K562 (cell line): ENCODE results near the gene DRAXIN. TPM values are rescaled to one million over a fixed set of nuclear protein-coding genes. Genes with fewer than 3 reads are reported as not detected.

Experiments used
- ATAC-seq: fragments of 200-7000 bp; cut with Tn5 transposase; 3 replicates; pipeline ENCODE4 v1.9.1; 2020; ENCODE audit warnings: moderate library complexity
- BruUV-seq: library from RNA; stranded (reverse); fragments of 400-500 nt; replicated peaks from 2 replicates; lab custom pipeline; 2021; lab: Mats Ljungman, UMichigan
- CTCF ChIA-PET: fragments of 300-600 bp; formaldehyde crosslinking; extraction: SDS; loops from one replicate; lab custom pipeline; 2021; ENCODE audit warnings: low intra/inter-chr PET ratio; lab: Yijun Ruan, JAX
- POLR2A ChIA-PET: fragments of 300-600, 350-650 bp; sonication (Branson Sonifier 250); formaldehyde crosslinking; extraction: SDS; loops from one replicate; lab custom pipeline; 2021; ENCODE audit warnings: antibody characterized with exemption, inconsistent platforms; lab: Yijun Ruan, JAX
- DNase-seq, 4 experiments: peaks; one replicate each; pipeline versions ENCODE4 v3.0.0 to v3.0.0-alpha.2; 2011 to 2018; ENCODE audit warnings: low spot score in 3 of 4, mixed read lengths in 3 of 4; ENCODE audit errors: extremely low read depth in 1 of 4
- FAIRE-seq: peaks from 2 replicates; lab custom pipeline; 2011; peaks lifted over from hg19 to GRCh38; lab: Jason Lieb, UNC
- H2AFZ ChIP-seq: 2 replicates; pipeline ENCODE4 v1.6.0; 2011; ENCODE audit warnings: low read depth, low read length, control low read depth, inconsistent platforms
- H3K27ac ChIP-seq: fragments of 200-600 bp; 3 replicates; pipeline ENCODE4 v1.8.0; 2011; ENCODE audit warnings: low read depth, mild to moderate bottlenecking, control low read depth, inconsistent platforms, low read length, moderate library complexity, mixed read lengths; ENCODE audit errors: extremely low read depth
- H3K27me3 ChIP-seq, 2 experiments: fragments of 300-600 bp in 1 of 2; 2 replicates in 1 of 2; 3 replicates in 1 of 2; pipeline versions ENCODE4 v1.6.0 to v1.8.0; 2011; ENCODE audit warnings: inconsistent platforms in 2 of 2, low read length in 2 of 2, mild to moderate bottlenecking in 1 of 2, mixed read lengths in 1 of 2, moderate library complexity in 1 of 2; ENCODE audit not compliant: control insufficient read depth in 2 of 2, insufficient read depth in 2 of 2
- H3K36me3 ChIP-seq: fragments of 300-600 bp; 3 replicates; pipeline ENCODE4 v1.8.0; 2011; ENCODE audit warnings: mild to moderate bottlenecking, low read length, inconsistent platforms; ENCODE audit not compliant: control insufficient read depth, insufficient read depth
- H3K4me1 ChIP-seq, 2 experiments: fragments of 200-600 bp in 1 of 2; replicated peaks in 1 of 2; 2 replicates in 1 of 2; 3 replicates in 1 of 2; pipeline versions ENCODE4 v1.5.1 to v1.8.0; 2011; ENCODE audit warnings: inconsistent platforms in 2 of 2, low read length in 2 of 2, mild to moderate bottlenecking in 1 of 2, mixed read lengths in 1 of 2, moderate library complexity in 1 of 2; ENCODE audit not compliant: control insufficient read depth in 2 of 2, insufficient read depth in 2 of 2
- H3K4me2 ChIP-seq: 2 replicates; pipeline ENCODE4 v1.6.1; 2011; ENCODE audit warnings: low read length, control low read depth, inconsistent platforms, mixed read lengths; ENCODE audit not compliant: insufficient read depth
- H3K4me3 ChIP-seq: fragments of 200-600 bp; sonication (generic), shearing (Covaris generic); 2 replicates; pipeline ENCODE4 v1.5.1; 2016; ENCODE audit warnings: control low read depth, inconsistent platforms
- H3K79me2 ChIP-seq: fragments of 200-600 bp; 3 replicates; pipeline ENCODE4 v1.8.0; 2011; ENCODE audit warnings: low read length, inconsistent platforms; ENCODE audit not compliant: control insufficient read depth, insufficient read depth
- H3K9ac ChIP-seq, 2 experiments: 2 replicates each; pipeline versions ENCODE4 v1.6.0 to v1.6.1; 2011; ENCODE audit warnings: low read depth in 2 of 2, low read length in 2 of 2, control low read depth in 1 of 2, inconsistent platforms in 1 of 2, mild to moderate bottlenecking in 1 of 2, mixed read lengths in 1 of 2; ENCODE audit not compliant: insufficient read depth in 1 of 2
- H3K9me1 ChIP-seq: one replicate; pipeline ENCODE4 v1.6.0; 2011; ENCODE audit warnings: inconsistent platforms, mild to moderate bottlenecking, low read length, moderate library complexity; ENCODE audit not compliant: control insufficient read depth, insufficient read depth
- H3K9me3 ChIP-seq: replicated peaks from 2 replicates; pipeline ENCODE4 v1.5.1; 2011; ENCODE audit warnings: low read depth, low read length, inconsistent platforms; ENCODE audit not compliant: control insufficient read depth, insufficient read depth
- H4K20me1 ChIP-seq: replicated peaks from 2 replicates; pipeline ENCODE4 v1.6.1; 2011; ENCODE audit warnings: low read length, inconsistent platforms, mixed read lengths; ENCODE audit not compliant: control insufficient read depth, insufficient read depth
- CGGBP1 ChIP-seq: fragments of 250-450 bp; sonication (Bioruptor Pico); IDR thresholded peaks from 2 replicates; pipeline ENCODE4 v1.9.0; 2021; ENCODE audit warnings: mild to moderate bottlenecking
- FOSL1 ChIP-seq: fragments of 200-800 bp; sonication (Bioruptor generic); conservative IDR thresholded peaks from 2 replicates; pipeline ENCODE4 v1.6.1; 2016; ENCODE audit warnings: missing genetic modification characterization, missing compliant biosample characterization
- KDM1A ChIP-seq, 2 experiments: fragments of 450-650 bp; IDR thresholded peaks; 2 replicates each; pipeline ENCODE4 v1.6.1; 2016; ENCODE audit warnings: mild to moderate bottlenecking in 2 of 2
- MAFG ChIP-seq: fragments of 450-650 bp; conservative IDR thresholded peaks from 2 replicates; pipeline ENCODE4 v1.6.1; 2016; ENCODE audit warnings: missing genetic modification characterization, missing compliant biosample characterization
- MAX ChIP-seq: sonication (generic); formaldehyde crosslinking; IDR thresholded peaks from 2 replicates; pipeline ENCODE4 v1.9.0; 2022; ENCODE audit warnings: mild to moderate bottlenecking, missing genetic modification reagents
- MEIS2 ChIP-seq: fragments of 450-650 bp; IDR thresholded peaks from 2 replicates; pipeline ENCODE4 v1.6.1; 2014; ENCODE audit warnings: mild to moderate bottlenecking; ENCODE audit not compliant: partially characterized antibody
- NELFE ChIP-seq: IDR thresholded peaks from 2 replicates; pipeline ENCODE4 v1.6.1; 2011; ENCODE audit warnings: mild to moderate bottlenecking; ENCODE audit not compliant: insufficient read depth, insufficient read length
- NFRKB ChIP-seq: fragments of 450-650 bp; IDR thresholded peaks from 2 replicates; pipeline ENCODE4 v1.6.1; 2016; ENCODE audit warnings: low read depth
- NUFIP1 ChIP-seq: fragments of 450-650 bp; IDR thresholded peaks from 2 replicates; pipeline ENCODE4 v1.6.1; 2018; ENCODE audit not compliant: partially characterized antibody
- PBX2 ChIP-seq, 2 experiments: IDR thresholded peaks in 1 of 2; conservative IDR thresholded peaks in 1 of 2; 2 replicates each; pipeline ENCODE4 v1.6.1; 2016; ENCODE audit warnings: low read depth in 2 of 2, mild to moderate bottlenecking in 1 of 2, missing compliant biosample characterization in 1 of 2, missing genetic modification characterization in 1 of 2, moderate library complexity in 1 of 2
- PKNOX1 ChIP-seq: fragments of 450-650 bp; IDR thresholded peaks from 2 replicates; pipeline ENCODE4 v1.6.1; 2016
- ZBTB43 ChIP-seq: sonication (generic); formaldehyde crosslinking; IDR thresholded peaks from 2 replicates; pipeline ENCODE4 v1.8.0; 2023; ENCODE audit warnings: mild to moderate bottlenecking, missing genetic modification reagents
- ZNF668 ChIP-seq: fragments of 250-450 bp; sonication (Bioruptor Pico); IDR thresholded peaks from 2 replicates; pipeline ENCODE4 v1.8.0; 2022; ENCODE audit warnings: mild to moderate bottlenecking, inconsistent platforms
- WGBS: fragments of 100-300 bp; shearing (Covaris generic); methylation state at CpG from one replicate; pipeline ENCODE4 v1.1.6; 2016; ENCODE audit warnings: low coverage, mixed read lengths; ENCODE audit not compliant: insufficient coverage; ENCODE audit errors: missing lambda C conversion rate; 5-methylcytosine and 5-hydroxymethylcytosine counted together
- in situ Hi-C: fragments of 300-500 bp; cut with MboI; formaldehyde crosslinking; loops from 4 replicates; pipeline ENCODE4 v1.15.0; 2018; ENCODE audit warnings: inconsistent platforms, mixed read lengths
- intact Hi-C: fragments of 100-400 bp; cut with micrococcal nuclease; formaldehyde crosslinking; loops from 2 replicates; pipeline ENCODE4 v1.14.2; 2022
- polyA plus RNA-seq, 8 experiments: library from polyadenylated mRNA; depleted of rRNA in 4 of 8; stranded (reverse) in 5 of 8; unstranded in 3 of 8; fragments of >200 nt; fragmentation: Nextera tagmentation in 2 of 8; fragmentation: Illumina TruSeq in 1 of 8; extraction: Ambion mirVana in 2 of 8; extraction: Trizol in 1 of 8; gene quantifications; 2 replicates each; pipeline versions ENCODE4 v1.2.1 to v1.2.3, GENCODE V29; 2011 to 2014; ENCODE audit warnings: inconsistent platforms in 1 of 8, missing spikeins in 1 of 8
- total RNA-seq, 7 experiments: library from RNA; depleted of rRNA in 6 of 7; stranded (reverse); fragments of >200 nt in 6 of 7; fragmentation: Illumina TruSeq in 2 of 7; extraction: Trizol in 2 of 7; gene quantifications; 2 replicates each; pipeline versions ENCODE4 v1.2.1 to v1.2.3, GENCODE V29; 2011 to 2021; ENCODE audit warnings: low replicate concordance in 1 of 7

Gene DRAXIN
- total and polyA plus RNA-seq, 9 of the 15 experiments (the other 6 are each of a cell fraction or from before 2014, with no cell fraction given): 0.01 to 0.04 (median 0.01) TPM; not detected in 6

GRCh38 chr1:11714831-11715575 is 23.5 kb downstream of the DRAXIN start:
- H3K9me1 ChIP-seq: no peaks in the 10 kb centered on the region
- no peaks in the 10 kb centered on the region for H3K79me2 ChIP-seq
- WGBS: 6% methylated on average over 24 of the region's 24 CpGs
- DNase-seq (no peak), ATAC-seq (no peak), FAIRE-seq (no peak)
- H3K4me1 ChIP-seq: peaks cover 4 to 20% of the 10 kb centered on the region in 2 experiments; a peak in 4 of 5 replicates
- no TSS peak for BruUV-seq
- intact Hi-C loops: no loop called here
- H3K9ac ChIP-seq: peak overlapping the region in 1 of 2 experiments; percentile 24; a peak in 1 of 4 replicates
- H4K20me1 ChIP-seq: no peaks in the 10 kb centered on the region
- no peak overlapping the region for H3K4me2 ChIP-seq
- in situ Hi-C loops: loop anchor here (5.0 kb wide), 2 partner anchors 58 to 668 kb away; partner anchors contain the start of gene MASP2
- no peaks in the 10 kb centered on the region for H3K9me3 ChIP-seq
- TF ChIP-seq ZNF668 (CRISPR knock-in tag) (no peak), NUFIP1 (no peak), PBX2 (CRISPR knock-in tag; IDR thresholded peaks at IDR 0.05; ENCODE audit: low read depth) (no peak), PBX2 (tag; conservative IDR thresholded peaks at IDR 0.05; ENCODE audit: low read depth) (peak; percentile 56), MEIS2 (peak; percentile 68), NELFE (no peak), ZBTB43 (CRISPR knock-in tag) (no peak), MAX (0 out of 2 replicates have a peak, but pooled peaks have one; percentile 19), FOSL1 (tag) (no peak), MAFG (no peak), KDM1A (IDR thresholded peaks at IDR 0.05) (peak; percentile 38 to 50; a peak in 1 of 4 replicates), PKNOX1 (peak; percentile 40; the same call in 1 of the 2 replicates), NFRKB (no peak), CGGBP1 (no peak)
- no peak overlapping the region for H3K27ac ChIP-seq
- no peak overlapping the region for H3K4me3 ChIP-seq
- ChIA-PET CTCF (no interaction called here), POLR2A (interaction anchor here (0.7 to 1.2 kb wide), 5 partner anchors 10 to 192 kb away, joined by 3 to 5 read pairs (median 3); partner anchors contain the start of gene AGTRAP)
- H2AFZ ChIP-seq: no peak overlapping the region
- no peaks in the 10 kb centered on the region for H3K36me3 ChIP-seq
- peaks cover 35 to 50% of the 10 kb centered on the region in 2 experiments; a peak in 4 of 5 replicates for H3K27me3 ChIP-seq
